Measurements from ENCODE around the gene INPP5B. TPM values are rescaled to one million over a fixed set of nuclear protein-coding genes. Genes with fewer than 3 reads are reported as not detected.

Gene INPP5B
- total RNA-seq, 1 experiment from 2014 or later, result 10.5 TPM

DNA sequence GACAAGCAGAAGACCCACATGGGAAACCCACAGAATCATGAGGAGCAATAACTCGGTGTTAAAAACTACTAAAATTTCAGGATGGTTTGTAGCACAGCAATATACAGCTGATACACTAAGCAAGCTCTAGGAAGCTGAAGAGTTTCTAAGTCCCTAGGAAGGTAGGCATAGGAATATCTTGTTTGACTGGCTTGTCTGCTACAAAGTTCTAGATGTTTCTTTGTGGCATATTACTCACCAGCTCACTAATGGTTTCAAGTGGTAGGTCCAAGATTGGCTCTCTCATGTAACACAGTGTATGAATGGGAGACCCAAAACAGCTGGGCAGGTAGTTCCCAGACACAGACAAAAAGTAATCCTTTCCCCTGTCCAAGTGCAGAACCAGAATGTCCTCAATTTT lies 74.2 kb downstream of the INPP5B start:
- DNase-seq (ENCODE audit: low read depth), result no peak

DNA sequence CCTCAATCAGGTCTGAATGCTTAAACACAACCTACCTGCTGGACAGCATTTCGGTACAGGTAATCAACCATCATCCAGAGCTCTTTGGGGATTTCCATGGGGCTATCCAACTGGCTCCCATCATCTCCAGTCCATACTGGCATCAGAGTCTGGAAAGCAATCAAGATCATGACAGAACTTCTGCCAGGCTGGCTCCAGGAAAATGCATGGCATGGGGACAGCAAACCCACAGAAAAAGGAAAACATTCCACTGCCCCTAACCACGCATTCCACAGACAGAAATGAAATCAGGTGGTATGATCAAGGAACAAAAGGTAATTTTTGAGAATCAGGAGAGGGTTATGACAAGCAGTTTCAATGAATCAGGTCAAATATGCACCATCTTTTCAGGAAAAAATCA lies 78.4 kb downstream of the INPP5B start:
- no peak for DNase-seq (ENCODE audit: low read depth)

DNA sequence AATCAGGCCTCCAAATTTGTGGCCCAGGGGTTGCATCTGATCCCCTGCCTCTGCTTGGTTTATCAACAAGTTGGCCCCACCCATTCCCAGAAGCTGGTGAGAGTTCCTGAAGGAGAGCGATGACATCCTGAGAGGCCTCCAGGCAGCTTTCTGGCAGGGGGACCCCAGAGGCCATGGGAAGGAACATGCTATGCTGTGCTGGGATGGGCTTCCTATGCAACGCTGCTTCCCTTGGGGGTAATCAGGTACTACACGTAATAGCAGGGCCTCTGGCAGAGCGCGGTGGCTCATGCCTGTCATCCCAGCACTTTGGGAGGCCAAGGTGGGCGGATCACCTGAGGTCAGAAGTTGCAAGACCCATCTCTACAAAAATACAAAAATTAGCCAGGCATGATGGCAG lies 79.1 kb downstream of the INPP5B start:
- no peak for DNase-seq (ENCODE audit: low read depth)

DNA sequence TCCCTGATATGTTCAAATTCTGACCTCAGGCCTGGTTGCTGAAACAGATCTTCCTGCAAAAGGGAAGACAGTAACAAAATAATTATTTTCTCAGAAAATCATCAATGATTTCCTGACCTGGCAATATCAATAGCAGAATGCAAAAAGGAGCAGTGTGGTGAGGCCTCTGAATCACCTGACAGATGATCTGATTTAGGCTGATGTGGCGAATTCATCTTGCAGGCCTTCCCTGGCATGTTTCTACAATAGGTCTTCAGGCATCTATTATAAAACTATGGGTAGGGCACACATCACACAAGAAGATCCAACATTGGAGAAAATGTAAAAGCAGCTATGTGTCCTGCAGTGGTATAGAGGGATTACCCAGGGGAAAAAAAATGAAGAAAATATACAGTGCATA lies 80.4 kb downstream of the INPP5B start:
- no peak for DNase-seq (ENCODE audit: low read depth)

DNA sequence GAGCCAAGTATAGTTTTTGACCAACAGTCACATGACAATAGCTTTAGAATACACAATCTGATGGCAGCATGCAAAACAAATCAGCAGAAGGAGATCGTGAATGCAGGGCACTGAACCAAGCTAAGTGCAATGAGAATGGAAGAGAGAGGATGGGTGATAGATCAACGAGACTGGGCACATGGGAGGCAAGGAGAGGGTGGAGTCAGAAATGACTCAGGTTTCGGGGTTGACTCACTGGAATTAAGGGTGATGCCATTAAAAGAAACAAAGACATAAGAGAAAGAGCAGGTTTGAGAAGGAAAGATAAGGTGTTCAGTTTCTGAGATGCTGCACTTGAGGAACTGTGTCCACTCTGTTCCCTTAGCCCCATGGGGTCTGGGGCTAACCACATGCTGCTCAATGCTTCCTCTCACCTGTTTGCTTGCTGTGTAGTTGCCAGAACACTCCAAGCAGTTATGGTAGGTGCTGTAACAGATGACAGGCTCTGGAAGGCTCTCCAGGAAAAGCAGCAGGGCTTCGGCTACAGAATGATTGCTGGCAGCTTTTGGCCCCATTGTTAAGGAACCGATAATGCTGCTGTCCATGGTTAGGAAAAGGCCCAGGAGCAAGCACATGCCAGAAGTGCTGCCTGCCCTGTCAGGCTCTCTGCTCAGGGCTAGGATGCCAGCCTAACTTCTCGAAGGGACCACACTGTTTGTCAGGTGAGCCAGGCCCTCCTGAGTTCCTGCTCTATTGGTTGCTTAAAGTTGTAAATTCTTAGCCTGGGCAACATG lies 81.3 kb downstream of the INPP5B start:
- peak; percentile 72 for DNase-seq (ENCODE audit: low read depth)

DNA sequence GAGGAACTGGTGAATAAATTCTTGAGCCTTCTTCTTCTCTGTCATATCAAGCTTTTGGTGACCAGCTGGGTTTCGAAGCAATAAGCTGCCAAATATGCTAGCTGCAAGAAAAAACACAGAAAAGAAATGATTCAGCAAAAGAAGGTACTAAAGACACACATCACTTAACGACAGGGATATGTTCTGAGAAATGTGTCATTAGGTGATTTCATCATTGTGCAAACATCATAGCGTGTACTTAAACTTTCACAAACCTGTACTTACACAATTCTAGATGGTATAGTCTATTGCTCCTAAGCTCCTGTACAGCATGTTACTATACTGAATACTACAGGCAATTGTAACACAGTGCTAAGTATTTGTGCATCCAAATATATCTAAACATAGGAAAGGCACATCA lies 84.5 kb downstream of the INPP5B start:
- no peak for DNase-seq (ENCODE audit: low read depth)

DNA sequence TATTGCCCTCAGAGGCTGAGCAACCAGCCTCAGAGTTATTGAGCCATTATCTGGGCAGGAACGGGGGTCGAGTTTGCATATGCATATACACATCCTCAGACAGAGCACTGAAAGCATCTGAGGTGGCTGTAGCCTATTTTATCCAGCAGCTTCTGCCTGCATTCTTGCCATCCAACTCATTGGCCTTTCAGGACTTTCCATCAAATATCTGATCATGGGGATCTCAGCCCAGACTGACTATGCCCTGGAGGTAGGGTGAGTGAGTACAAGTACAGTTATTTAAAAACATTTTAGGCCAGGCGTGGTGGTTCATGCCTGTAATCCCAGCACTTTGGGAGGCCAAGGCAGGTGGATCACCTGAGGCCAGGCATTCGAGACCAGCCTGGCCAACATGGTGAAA lies 85.7 kb downstream of the INPP5B start:
- no peak for DNase-seq (ENCODE audit: low read depth)

DNA sequence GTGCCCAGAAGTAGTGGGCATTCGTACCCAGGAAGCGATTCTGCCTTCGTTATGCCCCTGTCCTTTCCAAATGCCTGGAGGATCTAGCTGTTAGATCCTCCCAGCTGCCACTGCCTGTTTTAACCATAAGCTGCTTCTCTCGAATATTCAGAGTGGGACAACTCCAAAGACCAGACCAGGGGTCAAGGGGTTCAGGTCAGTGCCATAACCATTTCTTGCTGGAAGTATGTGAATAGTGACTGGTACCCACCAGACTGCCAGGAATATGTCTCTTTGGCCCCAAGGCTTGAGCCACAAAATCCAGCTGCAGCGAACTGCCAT lies 86.5 kb downstream of the INPP5B start:
- no peak for DNase-seq (ENCODE audit: low read depth)

DNA sequence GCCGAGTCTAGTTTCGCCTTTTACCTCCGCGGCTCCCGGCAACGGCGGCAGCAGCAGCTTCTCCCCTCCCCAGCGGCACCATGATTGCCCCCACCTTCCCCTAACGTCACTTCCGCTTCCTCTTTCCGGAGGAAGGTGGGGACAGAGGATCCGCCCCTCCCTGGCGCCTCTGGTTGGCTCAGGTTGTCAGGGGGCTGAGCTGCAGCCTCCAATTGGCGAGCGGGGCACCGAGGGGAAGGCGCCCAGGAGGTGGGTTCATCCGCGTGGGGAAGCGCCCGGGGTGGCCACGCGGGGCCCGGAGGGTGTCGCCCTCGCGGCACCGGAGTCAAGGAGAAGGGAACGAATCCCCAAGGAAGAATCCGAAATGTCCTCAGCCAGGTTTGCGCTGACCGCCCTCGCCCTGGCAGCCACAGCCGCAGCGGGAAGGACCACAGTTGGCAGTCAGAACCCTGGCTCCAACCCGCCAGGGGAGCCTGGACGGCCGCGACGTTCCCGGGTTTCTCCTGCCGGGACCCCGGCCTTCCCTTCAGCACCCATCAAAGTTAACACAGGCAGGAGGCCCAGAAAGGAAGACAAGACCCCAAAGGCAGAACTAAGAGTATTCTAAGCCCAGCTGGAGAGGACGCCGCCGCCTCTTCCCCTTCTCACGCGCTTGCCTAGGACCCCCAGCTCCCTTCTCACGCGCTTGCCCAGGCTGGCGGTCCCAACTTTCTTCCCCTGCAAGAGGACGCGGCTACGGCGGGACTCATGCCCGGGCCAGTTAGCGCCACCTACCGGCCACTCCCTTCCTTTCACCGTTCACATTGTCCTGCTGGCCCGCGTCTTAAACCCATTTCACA lies 87.1 kb downstream of the INPP5B start, which contains the start of gene MTF1:
Gene MTF1, minus strand, starts transcription at position 86 of the 839 bp plus-strand sequence. CDS start 1,934 bp downstream, outside the sequence.
- peak; percentile 99 for DNase-seq (ENCODE audit: low read depth)

DNA sequence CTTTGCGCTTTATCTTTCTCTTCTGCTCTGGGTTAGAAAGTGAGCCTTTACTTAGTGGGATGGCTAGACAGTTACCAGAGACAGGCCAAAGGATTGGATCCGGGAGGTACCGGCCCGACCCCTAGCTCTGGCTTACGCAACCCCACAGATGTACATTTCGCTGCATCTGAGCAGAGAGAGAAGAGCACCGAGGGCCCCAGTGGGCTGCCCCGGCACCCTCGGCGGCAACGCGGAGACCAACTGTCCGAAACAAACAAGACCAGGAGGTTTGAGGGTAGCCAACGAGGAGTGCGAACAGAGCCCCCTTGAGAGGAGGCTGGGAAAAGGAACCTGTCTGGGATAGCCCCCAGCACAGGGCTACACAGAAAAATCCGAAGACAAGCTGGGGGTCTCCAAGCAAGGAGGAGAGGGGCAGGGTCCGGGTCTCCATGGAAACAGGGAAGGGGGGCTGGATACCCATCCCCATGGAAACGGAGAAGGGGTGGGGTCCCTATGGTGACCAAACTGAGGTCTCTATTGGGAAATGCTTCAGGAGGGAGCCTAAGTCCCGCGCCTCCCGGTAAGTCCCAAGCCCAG lies 87.8 kb downstream of the INPP5B start:
- DNase-seq (ENCODE audit: low read depth), result no peak

DNA sequence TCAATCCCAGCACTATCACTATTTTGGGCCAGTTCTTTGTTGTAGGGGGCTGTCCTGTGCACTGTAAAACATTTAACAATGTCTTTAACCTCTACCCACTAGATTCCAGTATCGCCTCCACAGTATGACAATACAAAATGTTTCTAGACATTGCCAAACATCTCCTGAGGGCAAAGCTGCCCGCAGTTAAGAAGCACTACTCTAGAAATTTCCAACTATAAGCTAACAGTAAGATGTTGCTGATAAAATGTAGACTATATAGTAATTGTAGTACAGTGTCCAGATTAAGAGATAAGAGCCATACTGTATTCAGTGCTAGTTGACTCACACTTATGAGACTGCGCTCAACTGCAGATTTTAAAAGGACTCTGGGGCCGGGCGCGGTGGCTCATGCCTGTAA lies 92.4 kb downstream of the INPP5B start:
- no peak for DNase-seq (ENCODE audit: low read depth)

DNA sequence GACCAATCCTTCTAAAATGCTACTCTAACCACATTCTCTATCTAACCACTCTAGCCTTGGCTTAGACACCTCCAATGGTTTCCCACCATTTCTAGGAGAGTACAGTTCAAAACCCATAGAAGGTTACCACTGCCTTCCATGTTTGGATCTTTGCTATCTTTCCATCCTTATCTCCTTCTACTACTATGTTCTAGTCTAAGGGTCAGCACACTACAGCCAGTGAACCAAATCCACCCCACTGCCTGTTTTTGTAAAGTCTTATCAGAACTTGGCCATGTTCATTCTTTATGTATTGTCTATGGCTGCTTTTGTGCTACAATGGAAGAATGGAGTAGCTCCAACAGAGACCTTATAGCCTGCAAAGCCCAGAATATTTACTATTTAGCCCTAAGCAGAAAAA lies 93.7 kb downstream of the INPP5B start:
- DNase-seq (ENCODE audit: low read depth), result no peak

DNA sequence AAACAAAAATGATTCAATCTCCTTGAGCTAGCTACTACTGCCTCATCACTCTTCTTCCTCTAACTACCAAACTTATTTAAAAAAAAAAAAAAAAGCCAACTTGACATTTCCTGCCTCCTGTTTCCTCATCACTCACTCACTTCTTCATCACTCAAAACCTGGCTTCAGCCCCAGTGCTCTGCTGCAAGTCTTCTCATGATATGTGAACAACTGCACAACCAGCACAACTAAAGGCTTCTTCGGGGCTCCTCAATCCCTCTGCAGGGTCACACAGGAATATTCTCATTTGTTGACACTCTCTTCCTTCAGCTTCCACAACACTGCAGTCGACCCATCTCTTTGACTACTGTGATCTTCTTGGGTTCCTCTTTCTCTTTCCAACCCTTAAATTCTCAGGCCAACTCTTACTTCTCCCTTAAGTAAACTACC lies 95.1 kb downstream of the INPP5B start:
- no peak for DNase-seq (ENCODE audit: low read depth)

DNA sequence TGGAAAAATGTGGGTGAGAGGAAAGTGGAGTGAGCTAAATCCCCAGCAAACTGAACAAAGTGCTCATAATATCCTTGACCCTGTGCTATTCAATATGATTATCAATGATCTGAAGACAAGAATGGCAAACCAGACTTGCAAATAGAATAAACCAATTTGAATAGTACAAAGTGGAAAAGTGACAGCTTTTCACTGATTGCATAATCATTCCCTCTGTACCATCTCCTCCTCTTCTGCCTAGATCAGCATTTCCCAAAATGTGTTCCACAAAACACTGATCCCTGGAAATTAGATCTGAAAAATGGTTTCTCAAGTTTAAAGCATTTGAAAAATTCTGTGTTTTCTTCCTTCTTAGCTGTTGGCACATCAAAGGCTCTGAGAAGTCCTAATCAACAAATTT lies 95.6 kb downstream of the INPP5B start:
- DNase-seq (ENCODE audit: low read depth), result no peak

DNA sequence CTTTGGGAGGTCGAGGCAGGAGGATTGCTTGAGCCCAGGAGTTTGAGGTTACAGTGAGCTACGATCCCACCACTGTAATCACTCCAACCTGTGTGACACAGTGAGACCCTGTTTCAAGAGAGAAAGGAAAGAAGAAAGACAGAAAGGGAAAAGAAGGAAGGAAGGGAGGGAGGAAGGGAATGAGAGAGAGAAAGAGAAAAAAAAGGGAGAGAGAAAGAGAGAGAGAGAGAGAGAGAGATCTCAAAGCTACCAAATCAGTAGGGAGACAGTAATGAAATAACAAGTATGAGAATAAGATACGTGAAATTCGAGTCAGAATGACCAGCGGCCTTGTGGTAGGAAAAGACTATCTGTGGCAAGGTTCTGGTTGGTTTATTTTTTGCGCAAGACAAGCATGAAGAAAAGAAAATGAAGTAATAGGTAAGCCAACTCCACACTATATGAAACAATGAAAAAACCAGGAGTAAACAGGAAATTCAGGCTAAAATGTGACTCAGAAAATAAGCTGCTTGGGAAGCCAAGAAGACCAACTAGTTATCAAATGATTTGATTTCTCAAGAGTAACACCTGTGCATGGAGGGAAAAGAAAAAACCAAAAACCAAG lies 96.4 kb downstream of the INPP5B start:
- DNase-seq (ENCODE audit: low read depth), result no peak

DNA sequence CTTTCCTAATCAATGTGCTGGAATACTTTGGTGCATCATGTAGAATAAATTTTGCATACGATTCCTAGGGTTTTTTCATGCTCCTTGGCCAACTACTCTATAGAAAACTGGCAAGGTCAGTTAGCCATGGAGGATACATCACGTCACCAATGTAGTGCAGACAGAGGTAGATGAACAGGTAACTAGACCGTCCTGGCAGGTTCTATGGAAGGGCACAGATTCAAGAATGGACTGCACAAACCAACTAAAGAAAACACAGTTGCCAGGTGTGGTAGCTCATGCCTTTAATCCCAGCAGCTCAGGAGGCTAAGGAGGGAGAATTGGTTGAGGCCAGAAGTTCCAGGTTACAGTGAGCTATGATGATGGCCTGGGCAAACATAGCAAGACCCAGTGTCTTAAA lies 97.4 kb downstream of the INPP5B start:
- DNase-seq (ENCODE audit: low read depth), result no peak

DNA sequence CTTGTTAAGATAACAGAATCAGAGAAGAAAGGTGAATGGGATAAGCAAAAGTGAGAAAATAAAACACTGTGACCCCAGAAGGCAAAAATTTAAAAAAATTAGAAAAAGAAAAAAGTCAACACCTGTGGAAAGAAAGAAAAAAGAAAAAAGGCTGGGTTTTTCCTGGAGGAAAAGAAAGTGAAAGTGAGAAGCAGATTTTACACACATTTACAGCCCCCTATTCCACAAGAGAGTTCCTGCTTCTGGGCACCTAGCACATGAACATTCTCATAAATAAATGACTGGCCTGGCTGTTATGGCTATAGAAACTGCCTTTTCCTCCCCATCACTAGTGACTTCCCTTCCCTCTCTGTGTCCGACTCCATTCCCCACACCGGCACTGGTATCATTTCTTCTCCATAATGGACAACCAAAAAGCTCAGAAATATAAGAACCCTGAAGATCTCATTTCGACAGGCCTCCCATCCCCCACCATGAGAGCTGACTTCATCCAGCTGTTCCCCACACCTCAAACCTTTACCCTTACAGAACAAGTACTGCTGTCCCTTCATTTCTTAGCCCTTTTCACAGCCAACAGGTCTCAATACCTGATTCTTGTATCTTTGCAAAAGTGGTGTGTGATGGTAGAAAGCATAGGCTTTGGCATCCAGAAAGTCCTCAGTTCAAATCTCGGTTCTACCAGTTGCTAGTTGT lies 100.1 kb downstream of the INPP5B start:
- no peak for DNase-seq (ENCODE audit: low read depth)

DNA sequence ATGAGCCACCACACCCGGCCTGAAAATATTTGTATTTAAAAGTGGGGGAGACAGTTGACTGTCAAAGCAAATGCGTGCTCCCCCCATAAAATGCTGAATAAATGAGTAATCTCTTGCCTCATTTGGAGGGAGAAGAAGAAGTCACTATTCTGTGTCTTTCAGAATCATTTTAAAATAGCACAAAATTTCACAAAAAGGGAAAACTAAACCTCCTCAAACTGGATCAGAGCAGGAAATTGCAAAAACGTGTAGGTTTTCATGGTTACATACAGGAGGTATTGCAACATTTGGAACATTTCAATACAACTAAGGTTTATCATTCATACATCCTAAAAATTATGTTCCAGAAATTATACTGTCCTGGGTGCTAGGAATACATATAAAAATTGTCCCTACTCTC lies 101.1 kb downstream of the INPP5B start:
- no peak for DNase-seq (ENCODE audit: low read depth)

DNA sequence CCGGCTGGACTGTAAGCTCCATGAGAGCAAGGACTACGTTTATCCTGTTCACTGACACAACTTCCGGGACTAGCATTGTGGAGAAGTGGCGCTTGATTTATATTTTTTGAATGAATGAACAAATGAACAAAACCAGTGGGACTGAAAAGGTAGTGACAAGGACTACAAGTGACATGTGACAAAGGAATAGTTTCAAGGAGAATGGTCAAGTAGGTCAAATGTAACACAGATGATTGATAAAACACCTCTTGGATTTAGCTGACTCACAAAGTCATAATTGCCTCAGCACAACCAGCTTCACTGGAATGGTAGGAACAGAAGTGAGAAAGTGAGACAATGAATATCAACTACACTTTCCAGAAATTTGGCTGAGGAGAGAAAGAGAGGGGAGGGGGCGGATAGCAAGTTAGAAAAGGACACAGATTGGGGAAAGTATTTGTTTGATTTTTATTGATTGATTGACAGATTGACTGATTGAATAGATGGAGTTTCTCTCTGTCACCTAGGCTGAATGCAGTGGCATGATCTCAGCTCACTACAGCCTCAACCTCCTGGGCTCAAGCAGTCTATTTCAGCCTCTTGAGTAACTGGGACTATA lies 101.7 kb downstream of the INPP5B start:
- no peak for DNase-seq (ENCODE audit: low read depth)

DNA sequence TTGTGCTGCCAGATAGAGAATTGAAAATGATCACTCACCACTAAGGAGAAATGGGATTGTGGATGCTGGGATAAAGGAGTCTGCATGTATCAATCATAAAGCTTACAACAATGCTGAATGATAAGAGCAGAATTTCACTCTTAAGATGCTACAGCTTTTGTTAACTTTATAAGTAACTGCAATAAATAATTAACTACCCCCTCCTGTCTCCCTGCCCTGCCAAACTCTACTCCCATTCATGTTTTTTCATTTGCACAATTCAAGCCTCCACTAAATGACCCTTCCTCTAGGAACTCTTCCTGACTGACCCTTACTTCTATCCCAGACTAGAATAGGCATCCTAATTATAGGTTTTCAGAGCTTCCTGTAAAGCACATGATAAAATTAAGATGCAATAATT lies 102.3 kb downstream of the INPP5B start:
- DNase-seq (ENCODE audit: low read depth), result no peak

DNA sequence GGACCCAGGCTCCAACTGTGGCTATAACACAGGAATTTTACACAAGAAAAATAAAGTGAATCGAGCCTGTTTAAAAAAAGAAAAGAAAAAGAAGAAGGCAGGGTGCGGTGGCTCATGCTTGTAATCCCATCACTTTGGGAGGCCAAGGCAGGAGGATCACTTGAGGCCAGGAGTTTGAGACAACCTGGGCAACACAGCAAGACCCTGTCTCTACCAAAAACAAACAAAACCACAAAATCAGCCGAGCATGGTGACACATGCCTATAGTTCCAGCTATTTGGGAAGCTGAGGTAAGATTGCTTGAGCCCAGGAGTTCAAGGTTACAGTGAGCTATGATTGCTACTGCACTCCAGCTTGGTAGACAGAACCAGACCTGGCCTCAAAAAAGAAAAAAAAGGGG lies 105.2 kb downstream of the INPP5B start:
- no peak for DNase-seq (ENCODE audit: low read depth)

Data from Daoy (cell line).